ENCODE data around the gene ATXN1. TPM values are rescaled to one million over a fixed set of nuclear protein-coding genes. Genes with fewer than 3 reads are reported as not detected.

The ATXN1 gene
- total RNA-seq, 1 donor from 2014 or later: 64.5 TPM

- H3K9me3 Mint-ChIP-seq (ENCODE audit: low read depth): no peaks in the 10 kb centered on the region
- H3K27ac Mint-ChIP-seq (ENCODE audit: unreplicated experiment): no peak overlapping the region
- TF ChIP-seq, protein P1, sequence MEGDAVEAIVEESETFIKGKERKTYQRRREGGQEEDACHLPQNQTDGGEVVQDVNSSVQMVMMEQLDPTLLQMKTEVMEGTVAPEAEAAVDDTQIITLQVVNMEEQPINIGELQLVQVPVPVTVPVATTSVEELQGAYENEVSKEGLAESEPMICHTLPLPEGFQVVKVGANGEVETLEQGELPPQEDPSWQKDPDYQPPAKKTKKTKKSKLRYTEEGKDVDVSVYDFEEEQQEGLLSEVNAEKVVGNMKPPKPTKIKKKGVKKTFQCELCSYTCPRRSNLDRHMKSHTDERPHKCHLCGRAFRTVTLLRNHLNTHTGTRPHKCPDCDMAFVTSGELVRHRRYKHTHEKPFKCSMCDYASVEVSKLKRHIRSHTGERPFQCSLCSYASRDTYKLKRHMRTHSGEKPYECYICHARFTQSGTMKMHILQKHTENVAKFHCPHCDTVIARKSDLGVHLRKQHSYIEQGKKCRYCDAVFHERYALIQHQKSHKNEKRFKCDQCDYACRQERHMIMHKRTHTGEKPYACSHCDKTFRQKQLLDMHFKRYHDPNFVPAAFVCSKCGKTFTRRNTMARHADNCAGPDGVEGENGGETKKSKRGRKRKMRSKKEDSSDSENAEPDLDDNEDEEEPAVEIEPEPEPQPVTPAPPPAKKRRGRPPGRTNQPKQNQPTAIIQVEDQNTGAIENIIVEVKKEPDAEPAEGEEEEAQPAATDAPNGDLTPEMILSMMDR (IDR thresholded peaks at IDR 0.05): no peak
- H3K4me1 Mint-ChIP-seq (ENCODE audit: low read depth): peaks cover 30% of the 10 kb centered on the region
- H3K4me3 Mint-ChIP-seq (ENCODE audit: unreplicated experiment): no peak overlapping the region
- H3K27me3 Mint-ChIP-seq (ENCODE audit: low read depth): no peaks in the 10 kb centered on the region
- no peaks in the 10 kb centered on the region for H3K36me3 Mint-ChIP-seq (ENCODE audit: low read depth)
- no peak for DNase-seq (ENCODE audit: low spot score)
Measured at GRCh38 chr6:16802071-16802470, 40.8 kb upstream of the ATXN1 start.

DNA sequence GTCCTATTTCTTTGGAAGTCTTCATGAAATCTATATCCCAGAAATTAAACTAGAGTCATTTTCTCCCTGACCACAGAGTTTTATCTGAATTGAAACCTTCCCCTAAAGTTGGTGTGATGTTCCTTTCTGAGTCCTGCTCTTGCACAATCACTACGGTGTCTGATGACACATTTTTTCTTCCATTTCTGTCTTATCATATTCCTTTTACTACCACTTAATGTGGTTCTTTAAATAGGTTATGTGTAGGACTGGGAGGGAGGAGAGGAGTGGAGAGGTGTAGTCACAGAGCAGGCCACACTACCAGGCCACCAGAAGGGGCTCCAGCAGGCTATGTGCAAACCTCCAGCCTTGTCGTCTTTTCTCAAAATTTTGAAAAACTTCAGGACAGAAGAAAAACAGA lies 39.7 kb upstream of the ATXN1 start:
- DNase-seq (ENCODE audit: low spot score): no peak
- Mint-ChIP-seq H3K27me3 (ENCODE audit: low read depth) (no peaks in the 10 kb centered on the region), H3K27ac (ENCODE audit: unreplicated experiment) (no peak overlapping the region), H3K36me3 (ENCODE audit: low read depth) (no peaks in the 10 kb centered on the region), H3K4me3 (ENCODE audit: unreplicated experiment) (no peak overlapping the region), H3K9me3 (ENCODE audit: low read depth) (no peaks in the 10 kb centered on the region), H3K4me1 (ENCODE audit: low read depth) (peaks cover 30% of the 10 kb centered on the region)
- TF ChIP-seq, protein P1 (IDR thresholded peaks at IDR 0.05): no peak

- H3K4me1 Mint-ChIP-seq (ENCODE audit: low read depth): peaks cover 26% of the 10 kb centered on the region
- H3K27ac Mint-ChIP-seq (ENCODE audit: unreplicated experiment): no peak overlapping the region
- no peaks in the 10 kb centered on the region for H3K27me3 Mint-ChIP-seq (ENCODE audit: low read depth)
- H3K4me3 Mint-ChIP-seq (ENCODE audit: unreplicated experiment): no peak overlapping the region
- H3K9me3 Mint-ChIP-seq (ENCODE audit: low read depth): no peaks in the 10 kb centered on the region
- DNase-seq (ENCODE audit: low spot score): no peak
- TF ChIP-seq, protein P1 (IDR thresholded peaks at IDR 0.05): no peak
- H3K36me3 Mint-ChIP-seq (ENCODE audit: low read depth): no peaks in the 10 kb centered on the region
Measured at GRCh38 chr6:16800341-16800740, 39.1 kb upstream of the ATXN1 start.

DNA sequence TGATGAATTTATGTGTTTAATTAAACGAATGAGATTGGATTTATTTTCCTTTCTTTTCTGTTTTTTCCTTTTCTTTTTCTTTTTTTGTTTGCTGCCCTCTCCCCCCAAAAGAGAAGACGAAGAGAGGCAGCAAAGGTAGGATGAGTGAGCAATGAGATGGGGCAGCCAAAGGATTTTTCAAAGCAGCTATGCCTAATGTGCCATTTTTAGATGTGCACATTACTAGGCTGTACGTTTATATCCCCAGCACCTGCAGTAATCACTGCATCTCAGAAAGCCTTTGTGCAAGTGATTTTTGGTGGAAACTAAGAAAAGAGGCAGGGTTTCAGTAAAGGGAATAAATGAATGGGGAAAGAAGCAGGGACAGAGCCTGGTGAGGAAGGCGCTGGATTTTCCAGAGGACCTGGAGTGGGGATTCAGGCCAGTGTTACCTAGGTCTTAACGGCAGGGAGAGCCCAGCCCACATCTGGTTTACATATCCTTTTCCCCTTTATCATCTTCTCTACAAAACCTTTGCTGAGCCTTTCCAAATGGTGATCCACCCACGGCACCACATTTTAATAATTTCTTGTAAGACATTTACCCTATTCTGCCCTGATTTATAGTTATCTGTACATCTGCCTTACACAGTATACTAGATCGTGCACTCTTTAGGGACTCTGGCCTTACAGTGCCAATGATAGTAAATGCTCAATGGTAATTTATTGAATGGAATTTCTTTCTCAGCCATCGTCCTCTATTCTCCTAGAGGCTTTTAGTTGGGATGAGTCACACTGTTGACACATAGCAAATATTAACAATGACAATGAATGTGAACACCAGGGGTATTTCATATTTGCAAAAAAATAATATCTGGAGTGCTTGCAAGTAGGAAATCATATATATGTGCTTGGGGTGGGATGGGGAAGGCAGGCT lies 38.3 kb upstream of the ATXN1 start:
- no peaks in the 10 kb centered on the region for H3K9me3 Mint-ChIP-seq (ENCODE audit: low read depth)
- DNase-seq (ENCODE audit: low spot score): no peak
- TF ChIP-seq, protein P1 (IDR thresholded peaks at IDR 0.05): no peak
- H3K4me1 Mint-ChIP-seq (ENCODE audit: low read depth): peaks cover 20% of the 10 kb centered on the region
- H3K27ac Mint-ChIP-seq (ENCODE audit: unreplicated experiment): no peak overlapping the region
- no peaks in the 10 kb centered on the region for H3K27me3 Mint-ChIP-seq (ENCODE audit: low read depth)
- no peaks in the 10 kb centered on the region for H3K36me3 Mint-ChIP-seq (ENCODE audit: low read depth)
- no peak overlapping the region for H3K4me3 Mint-ChIP-seq (ENCODE audit: unreplicated experiment)

GRCh38 chr6:16793828-16794412 lies 32.7 kb upstream of the ATXN1 start:
- TF ChIP-seq, protein P1 (IDR thresholded peaks at IDR 0.05): no peak
- H3K4me1 Mint-ChIP-seq (ENCODE audit: low read depth): no peaks in the 10 kb centered on the region
- no peak overlapping the region for H3K4me3 Mint-ChIP-seq (ENCODE audit: unreplicated experiment)
- H3K9me3 Mint-ChIP-seq (ENCODE audit: low read depth): peaks cover 13% of the 10 kb centered on the region
- no peaks in the 10 kb centered on the region for H3K27me3 Mint-ChIP-seq (ENCODE audit: low read depth)
- DNase-seq (ENCODE audit: low spot score): no peak
- no peaks in the 10 kb centered on the region for H3K36me3 Mint-ChIP-seq (ENCODE audit: low read depth)
- no peak overlapping the region for H3K27ac Mint-ChIP-seq (ENCODE audit: unreplicated experiment)

Measured in chondrocyte (in vitro differentiated cells).